Neuronal stem cell (in vitro differentiated cells): Measurements from ENCODE around the gene S1PR3.

Experiments used
- DNase-seq: peaks from one replicate; pipeline ENCODE4 v3.0.0-alpha.2; 2013; ENCODE audit warnings: low spot score
- H2AFZ ChIP-seq: one replicate; pipeline ENCODE4 v1.6.1; 2013; ENCODE audit warnings: mild to moderate bottlenecking, low read length, inconsistent platforms
- H2AK5ac ChIP-seq: 2 replicates; pipeline ENCODE4 v1.6.1; 2013; ENCODE audit warnings: low read depth, mild to moderate bottlenecking, inconsistent platforms, low read length, moderate library complexity, mixed read lengths
- H2BK120ac ChIP-seq: 2 replicates; pipeline ENCODE4 v1.6.1; 2013; ENCODE audit warnings: low read depth, mild to moderate bottlenecking, inconsistent platforms, low read length, moderate library complexity, mixed read lengths
- H2BK12ac ChIP-seq: one replicate; pipeline ENCODE4 v1.6.1; 2013; ENCODE audit warnings: low read length, inconsistent platforms
- H2BK15ac ChIP-seq: 2 replicates; pipeline ENCODE4 v1.6.1; 2013; ENCODE audit warnings: mild to moderate bottlenecking, low read length, inconsistent platforms, mixed read lengths
- H2BK5ac ChIP-seq: one replicate; pipeline ENCODE4 v1.6.1; 2013; ENCODE audit warnings: inconsistent platforms, mild to moderate bottlenecking, low read length, moderate library complexity
- H3K14ac ChIP-seq: one replicate; pipeline ENCODE4 v1.6.1; 2013; ENCODE audit warnings: low read length, inconsistent platforms
- H3K18ac ChIP-seq: 2 replicates; pipeline ENCODE4 v1.6.1; 2013; ENCODE audit warnings: low read length, inconsistent platforms
- H3K23ac ChIP-seq: 2 replicates; pipeline ENCODE4 v1.6.1; 2013; ENCODE audit warnings: low read depth, mild to moderate bottlenecking, mixed read lengths, low read length, inconsistent platforms; ENCODE audit not compliant: poor library complexity
- H3K27ac ChIP-seq: replicated peaks from 3 replicates; pipeline ENCODE4 v1.5.1; 2013; ENCODE audit warnings: low read length, inconsistent platforms
- H3K27me3 ChIP-seq, 3 experiments: 2 replicates each; pipeline ENCODE4 v1.6.1; 2013; ENCODE audit warnings: low read length in 3 of 3, mild to moderate bottlenecking in 2 of 3, inconsistent platforms in 1 of 3, low read depth in 1 of 3, mixed read lengths in 1 of 3, moderate library complexity in 1 of 3; ENCODE audit not compliant: control insufficient read depth in 3 of 3, insufficient read depth in 3 of 3
- H3K36me3 ChIP-seq, 2 donors: replicated peaks in 1 of 2; 2 replicates each; pipeline ENCODE4 v1.6.1; 2013; ENCODE audit warnings: low read length in 2 of 2; ENCODE audit not compliant: control insufficient read depth in 2 of 2, insufficient read depth in 2 of 2
- H3K4ac ChIP-seq: 2 replicates; pipeline ENCODE4 v1.6.1; 2013; ENCODE audit warnings: inconsistent platforms, mild to moderate bottlenecking, low read length, moderate library complexity
- H3K4me1 ChIP-seq, 2 donors: 1 replicate in 1 of 2; 2 replicates in 1 of 2; pipeline ENCODE4 v1.6.1; 2013; ENCODE audit warnings: low read length in 2 of 2, low read depth in 1 of 2; ENCODE audit not compliant: control insufficient read depth in 2 of 2, insufficient read depth in 1 of 2
- H3K4me2 ChIP-seq: one replicate; pipeline ENCODE4 v1.6.1; 2013; ENCODE audit warnings: mild to moderate bottlenecking, low read length, inconsistent platforms; ENCODE audit not compliant: insufficient read depth, poor library complexity, severe bottlenecking
- H3K4me3 ChIP-seq, 2 donors: 2 replicates each; pipeline ENCODE4 v1.5.1; 2013; ENCODE audit warnings: low read length in 2 of 2, mild to moderate bottlenecking in 2 of 2, inconsistent platforms in 1 of 2, moderate library complexity in 1 of 2
- H3K79me1 ChIP-seq: one replicate; pipeline ENCODE4 v1.6.1; 2013; ENCODE audit warnings: low read depth, mild to moderate bottlenecking, inconsistent platforms, low read length, moderate library complexity
- H3K9ac ChIP-seq: one replicate; pipeline ENCODE4 v1.6.1; 2013; ENCODE audit warnings: mild to moderate bottlenecking, low read depth, low read length, inconsistent platforms; ENCODE audit not compliant: poor library complexity
- H3K9me3 ChIP-seq, 2 donors: replicated peaks in 1 of 2; 2 replicates each; pipeline versions ENCODE3 to v1.6.1; 2013; ENCODE audit warnings: low read length in 2 of 2, mild to moderate bottlenecking in 2 of 2, inconsistent platforms in 1 of 2, low read depth in 1 of 2, mixed read lengths in 1 of 2, moderate library complexity in 1 of 2; ENCODE audit not compliant: control insufficient read depth in 2 of 2, insufficient read depth in 1 of 2
- H4K8ac ChIP-seq: one replicate; pipeline ENCODE4 v1.6.1; 2013; ENCODE audit warnings: low read depth, mild to moderate bottlenecking, inconsistent platforms, low read length, moderate library complexity
- H4K91ac ChIP-seq: one replicate; pipeline ENCODE4 v1.6.1; 2013; ENCODE audit warnings: low read length, low read depth, mild to moderate bottlenecking, inconsistent platforms; ENCODE audit not compliant: poor library complexity
- WGBS, 2 donors: extraction: QIAGEN DNeasy Blood & Tissue Kit; methylation state at CpG; one replicate each; pipeline ENCODE4 v1.1.7; 2013; ENCODE audit warnings: missing lambda C conversion rate in 2 of 2, mixed read lengths in 1 of 2; ENCODE audit not compliant: insufficient read length in 2 of 2, insufficient replicate concordance in 1 of 2; ENCODE audit errors: extremely low coverage in 2 of 2; 5-methylcytosine and 5-hydroxymethylcytosine counted together

Gene S1PR3

DNA sequence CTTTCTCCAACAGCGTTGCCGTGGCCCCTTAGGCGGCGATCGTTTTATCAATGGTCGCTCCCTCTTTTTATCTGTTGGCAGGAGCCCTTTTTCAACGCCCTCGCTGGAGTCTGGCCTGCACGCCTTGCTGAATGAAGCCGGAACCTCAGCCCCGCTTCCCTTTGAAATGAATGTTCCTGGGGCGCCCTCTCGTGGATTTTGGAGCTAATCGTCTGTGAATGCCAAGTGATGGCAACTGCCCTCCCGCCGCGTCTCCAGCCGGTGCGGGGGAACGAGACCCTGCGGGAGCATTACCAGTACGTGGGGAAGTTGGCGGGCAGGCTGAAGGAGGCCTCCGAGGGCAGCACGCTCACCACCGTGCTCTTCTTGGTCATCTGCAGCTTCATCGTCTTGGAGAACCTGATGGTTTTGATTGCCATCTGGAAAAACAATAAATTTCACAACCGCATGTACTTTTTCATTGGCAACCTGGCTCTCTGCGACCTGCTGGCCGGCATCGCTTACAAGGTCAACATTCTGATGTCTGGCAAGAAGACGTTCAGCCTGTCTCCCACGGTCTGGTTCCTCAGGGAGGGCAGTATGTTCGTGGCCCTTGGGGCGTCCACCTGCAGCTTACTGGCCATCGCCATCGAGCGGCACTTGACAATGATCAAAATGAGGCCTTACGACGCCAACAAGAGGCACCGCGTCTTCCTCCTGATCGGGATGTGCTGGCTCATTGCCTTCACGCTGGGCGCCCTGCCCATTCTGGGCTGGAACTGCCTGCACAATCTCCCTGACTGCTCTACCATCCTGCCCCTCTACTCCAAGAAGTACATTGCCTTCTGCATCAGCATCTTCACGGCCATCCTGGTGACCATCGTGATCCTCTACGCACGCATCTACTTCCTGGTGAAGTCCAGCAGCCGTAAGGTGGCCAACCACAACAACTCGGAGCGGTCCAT is 10.0 kb downstream of the S1PR3 start:
- peak overlapping the region; percentile 2 for H2BK12ac ChIP-seq
- no peak overlapping the region for H3K4me2 ChIP-seq
- peak overlapping the region; percentile 14 for H2BK15ac ChIP-seq
- H3K18ac ChIP-seq = peak overlapping the region; percentile 84
- H2BK120ac ChIP-seq = no peak overlapping the region
- H2BK5ac ChIP-seq = no peak overlapping the region
- peaks cover 13% of the 10 kb centered on the region in 2 donors for H3K4me1 ChIP-seq
- no CpG with 5 or more reads among the region's 52 CpGs for WGBS, 2 donors
- H3K79me1 ChIP-seq = peaks cover 5% of the 10 kb centered on the region
- no peak overlapping the region for H4K8ac ChIP-seq
- H3K14ac ChIP-seq = no peak overlapping the region
- no peak overlapping the region for H4K91ac ChIP-seq
- peak overlapping the region; percentile 53 for H2AK5ac ChIP-seq
- H3K36me3 ChIP-seq = peaks cover 16 to 89% of the 10 kb centered on the region in 2 donors
- H3K4me3 ChIP-seq = peak overlapping the region in 1 of 2 donors; percentile 7
- peak overlapping the region; percentile 37 for H3K23ac ChIP-seq
- no peak overlapping the region for H3K9ac ChIP-seq
- H3K4ac ChIP-seq = no peak overlapping the region
- peak overlapping the region; percentile 40 for H2AFZ ChIP-seq
- H3K9me3 ChIP-seq = peaks cover 0 to 2% of the 10 kb centered on the region in 2 donors
- no peak overlapping the region for H3K27ac ChIP-seq
- peak; percentile 89 for DNase-seq
- H3K27me3 ChIP-seq = no peaks in the 10 kb centered on the region

DNA sequence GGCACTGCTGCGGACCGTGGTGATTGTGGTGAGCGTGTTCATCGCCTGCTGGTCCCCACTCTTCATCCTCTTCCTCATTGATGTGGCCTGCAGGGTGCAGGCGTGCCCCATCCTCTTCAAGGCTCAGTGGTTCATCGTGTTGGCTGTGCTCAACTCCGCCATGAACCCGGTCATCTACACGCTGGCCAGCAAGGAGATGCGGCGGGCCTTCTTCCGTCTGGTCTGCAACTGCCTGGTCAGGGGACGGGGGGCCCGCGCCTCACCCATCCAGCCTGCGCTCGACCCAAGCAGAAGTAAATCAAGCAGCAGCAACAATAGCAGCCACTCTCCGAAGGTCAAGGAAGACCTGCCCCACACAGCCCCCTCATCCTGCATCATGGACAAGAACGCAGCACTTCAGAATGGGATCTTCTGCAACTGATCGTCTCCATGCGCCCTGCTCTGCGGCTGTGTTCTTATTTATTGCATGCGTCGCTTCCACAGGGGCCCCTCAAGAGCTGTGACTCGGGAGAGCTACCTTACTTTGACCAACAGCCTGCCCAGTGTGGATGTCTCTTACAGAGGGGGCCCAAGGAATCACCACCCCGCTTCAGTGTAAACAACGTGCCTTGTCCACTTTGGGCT is 10.8 kb downstream of the S1PR3 start:
- Histone ChIP-seq H3K27ac (no peak overlapping the region), H3K36me3 (peaks cover 15 to 89% of the 10 kb centered on the region in 2 donors), H4K8ac (no peak overlapping the region), H3K9ac (no peak overlapping the region), H3K4ac (no peak overlapping the region), H2AK5ac (peak overlapping the region; percentile 53), H3K4me2 (no peak overlapping the region), H3K14ac (no peak overlapping the region), H3K23ac (peak overlapping the region; percentile 37), H3K18ac (peak overlapping the region; percentile 2), H2BK5ac (no peak overlapping the region), H2BK15ac (no peak overlapping the region), H3K9me3 (peaks cover 0 to 2% of the 10 kb centered on the region in 2 donors), H3K79me1 (peaks cover 5% of the 10 kb centered on the region), H3K27me3 (no peaks in the 10 kb centered on the region), H3K4me3 (peak overlapping the region in 1 of 2 donors; percentile 34), H2BK12ac (no peak overlapping the region), H4K91ac (no peak overlapping the region), H3K4me1 (peaks cover 13% of the 10 kb centered on the region in 2 donors), H2AFZ (no peak overlapping the region), H2BK120ac (no peak overlapping the region)
- DNase-seq = no peak
- WGBS, 2 donors = no CpG with 5 or more reads among the region's 27 CpGs

DNA sequence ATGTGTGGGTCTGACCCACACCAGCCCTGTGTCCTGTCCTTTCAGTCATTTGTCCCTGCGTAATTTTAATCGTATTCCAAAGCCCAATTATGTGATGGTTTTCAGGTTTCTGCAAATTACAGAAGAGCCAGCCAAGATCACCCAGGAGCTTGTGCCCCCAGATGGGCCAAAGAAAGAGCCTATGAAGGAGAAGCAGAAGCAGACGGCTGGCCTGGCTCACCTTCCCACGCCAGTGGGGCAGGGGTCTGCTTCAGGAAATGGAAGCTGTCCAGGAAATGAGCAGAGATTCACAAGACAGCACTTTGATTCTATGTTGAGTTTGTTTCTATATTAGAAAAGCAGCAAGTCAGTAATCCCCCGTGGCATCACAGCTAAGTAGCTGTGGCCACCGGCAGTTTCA is 11.7 kb downstream of the S1PR3 start:
- no peak for DNase-seq
- Histone ChIP-seq H4K91ac (no peak overlapping the region), H2AK5ac (no peak overlapping the region), H3K14ac (no peak overlapping the region), H2AFZ (no peak overlapping the region), H3K18ac (no peak overlapping the region), H3K4me3 (no peak overlapping the region), H3K27ac (no peak overlapping the region), H3K4ac (no peak overlapping the region), H3K36me3 (peaks cover 18 to 89% of the 10 kb centered on the region in 2 donors), H2BK120ac (no peak overlapping the region), H3K79me1 (peaks cover 5% of the 10 kb centered on the region), H3K9ac (no peak overlapping the region), H3K27me3 (no peaks in the 10 kb centered on the region), H3K9me3 (peaks cover 0 to 2% of the 10 kb centered on the region in 2 donors), H2BK5ac (no peak overlapping the region), H3K23ac (no peak overlapping the region), H3K4me1 (peaks cover 13% of the 10 kb centered on the region in 2 donors), H2BK15ac (no peak overlapping the region), H3K4me2 (no peak overlapping the region), H4K8ac (no peak overlapping the region), H2BK12ac (no peak overlapping the region)
- WGBS, 2 donors = no CpG with 5 or more reads among the region's 6 CpGs

DNA sequence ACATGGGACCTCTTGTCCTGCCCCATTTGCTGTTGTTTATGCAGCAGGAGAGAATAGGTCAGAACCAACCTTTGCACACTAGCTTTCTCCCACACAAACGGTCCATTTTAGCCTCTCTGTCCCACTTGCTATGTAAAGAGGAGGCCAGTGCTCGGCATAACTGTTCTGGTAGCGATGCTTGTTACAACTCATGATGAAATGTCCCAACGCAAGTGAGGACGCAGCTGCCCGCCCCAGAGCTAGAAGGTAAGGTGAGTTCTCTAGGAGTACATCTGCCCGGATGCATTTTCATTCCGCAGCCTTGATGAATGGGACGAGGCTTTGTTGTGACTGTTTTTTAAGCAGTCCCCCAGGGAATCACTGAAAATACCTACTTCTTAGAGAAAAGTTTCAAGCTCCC is 14.1 kb downstream of the S1PR3 start:
- DNase-seq = no peak
- Histone ChIP-seq H3K36me3 (peaks cover 18 to 97% of the 10 kb centered on the region in 2 donors), H2AK5ac (no peak overlapping the region), H3K14ac (no peak overlapping the region), H3K79me1 (peaks cover 5% of the 10 kb centered on the region), H3K4me1 (peaks cover 2 to 11% of the 10 kb centered on the region in 2 donors), H3K27me3 (no peaks in the 10 kb centered on the region), H2BK12ac (no peak overlapping the region), H3K27ac (no peak overlapping the region), H3K18ac (no peak overlapping the region), H3K4me3 (no peak overlapping the region), H3K4me2 (no peak overlapping the region), H4K91ac (no peak overlapping the region), H2BK5ac (no peak overlapping the region), H3K9me3 (no peaks in the 10 kb centered on the region), H2BK120ac (no peak overlapping the region), H2BK15ac (no peak overlapping the region), H2AFZ (no peak overlapping the region), H3K23ac (no peak overlapping the region), H4K8ac (no peak overlapping the region), H3K4ac (no peak overlapping the region), H3K9ac (no peak overlapping the region)
- no CpG with 5 or more reads among the region's 9 CpGs for WGBS, 2 donors
